Lung (tissue), 12 donors: Measurements from ENCODE around the gene DNMT3L. TPM values are rescaled to one million over a fixed set of nuclear protein-coding genes. Genes with fewer than 3 reads are reported as not detected.
A peak's percentile ranks its signal among the peaks of the same experiment; 100 is the strongest.

Source experiments
- ATAC-seq: fragments of 200-7000 bp; cut with Tn5 transposase; one replicate; pipeline ENCODE4 v1.9.1; 2020; ENCODE audit warnings: moderate number of reproducible peaks; ENCODE audit not compliant: insufficient read depth, low FRiP score
- DNase-seq, 3 donors: peaks; one replicate each; pipeline ENCODE4 v3.0.0-alpha.2; 2013 to 2017
- H3K27ac ChIP-seq, 2 donors: one replicate each; pipeline ENCODE4 v1.5.1; 2013; ENCODE audit warnings: mild to moderate bottlenecking in 2 of 2, moderate library complexity in 2 of 2, control low read depth in 1 of 2, inconsistent platforms in 1 of 2, low read depth in 1 of 2, low read length in 1 of 2
- H3K27me3 ChIP-seq, 3 donors: one replicate each; pipeline ENCODE4 v1.5.1; 2013; ENCODE audit warnings: low read length in 2 of 3; ENCODE audit not compliant: control insufficient read depth in 3 of 3, insufficient read depth in 3 of 3
- H3K36me3 ChIP-seq, 4 donors: one replicate each; pipeline ENCODE4 v1.5.1; 2013; ENCODE audit warnings: low read length in 4 of 4, mild to moderate bottlenecking in 1 of 4, moderate library complexity in 1 of 4; ENCODE audit not compliant: control insufficient read depth in 4 of 4, insufficient read depth in 4 of 4
- H3K4me1 ChIP-seq, 5 donors: one replicate each; pipeline ENCODE4 v1.5.1; 2013; ENCODE audit warnings: low read length in 5 of 5, mild to moderate bottlenecking in 2 of 5, moderate library complexity in 1 of 5; ENCODE audit not compliant: control insufficient read depth in 5 of 5, insufficient read depth in 5 of 5
- H3K4me3 ChIP-seq: one replicate; pipeline ENCODE4 v1.5.1; 2013; ENCODE audit warnings: mild to moderate bottlenecking, control low read depth, moderate library complexity
- H3K9ac ChIP-seq, 2 donors: one replicate each; pipeline ENCODE4 v1.5.1; 2013; ENCODE audit warnings: low read length in 2 of 2, control low read depth in 1 of 2; ENCODE audit not compliant: insufficient read depth in 1 of 2
- H3K9me3 ChIP-seq, 4 donors: one replicate each; pipeline ENCODE4 v1.5.1; 2013; ENCODE audit warnings: low read length in 3 of 4, mild to moderate bottlenecking in 1 of 4, moderate library complexity in 1 of 4; ENCODE audit not compliant: control insufficient read depth in 4 of 4, insufficient read depth in 3 of 4
- CTCF ChIP-seq: IDR thresholded peaks from 2 replicates; pipeline ENCODE4 v1.5.1; 2012; ENCODE audit warnings: mild to moderate bottlenecking; ENCODE audit errors: control extremely low read depth, extremely low read depth
- WGBS, 2 donors: extraction: QIAGEN DNeasy Blood & Tissue Kit; methylation state at CpG; one replicate each; pipeline ENCODE4 v1.1.7; 2013; 5-methylcytosine and 5-hydroxymethylcytosine counted together
- polyA plus RNA-seq, 2 donors: library from polyadenylated mRNA; stranded (reverse); fragments of 200-250 nt; gene quantifications; one replicate each; pipeline ENCODE4 v1.2.1, GENCODE V29; 2013
- total RNA-seq, 2 donors: library from RNA; depleted of rRNA in 1 of 2; stranded (reverse); fragments of >200 nt in 1 of 2; gene quantifications; one replicate each; pipeline ENCODE4 v1.2.1, GENCODE V29; 2014 to 2021
- donor health status: control.
- donor health status: control.
- donor health status: Bipolar disorder and iron deficiency.
- donor health status: healthy.
- donor health status: DM: yes; HTN: yes; CAD: no.

The DNMT3L gene
- total and polyA plus RNA-seq, 4 donors = not detected

- Histone ChIP-seq H3K9ac (peak within 1 kb of the TSS; percentile 17 to 63), H3K4me3 (peak within 1 kb of the TSS; percentile 71), H3K9me3 (no peaks in the 10 kb centered on the region), H3K4me1 (peaks cover 0 to 47% (median 28%) of the 10 kb centered on the region in 5 donors), H3K36me3 (no peaks in the 10 kb centered on the region), H3K27ac (peak within 1 kb of the TSS; percentile 80 to 90), H3K27me3 (no peaks in the 10 kb centered on the region)
- DNase-seq = peak; percentile 64 to 81 (median 73)
- no peak for TF ChIP-seq CTCF
- WGBS, 2 donors = 1% methylated on average over 45 to 94 of the region's 94 CpGs
- peak; percentile 55 for ATAC-seq
These were observed 38.0 kb upstream of the DNMT3L start, which contains the start of gene PFKL for GRCh38 chr21:44299458-44300261. Gene PFKL (plus strand): TSS chr21:44300053. CDS start chr21:44300106, 53 bp downstream.

GRCh38 chr21:44299085-44299457, 37.4 kb upstream of the DNMT3L start:
- ATAC-seq = no peak
- Histone ChIP-seq H3K9me3 (no peaks in the 10 kb centered on the region), H3K27me3 (no peaks in the 10 kb centered on the region), H3K4me3 (no peak overlapping the region), H3K4me1 (peaks cover 0 to 42% (median 28%) of the 10 kb centered on the region in 5 donors), H3K36me3 (no peaks in the 10 kb centered on the region), H3K27ac (peak overlapping the region in 1 of 2 donors; percentile 88), H3K9ac (peak overlapping the region; percentile 17 to 63)
- DNase-seq = peak in 2 of 3 donors; percentile 33 to 37
- no peak for TF ChIP-seq CTCF
- WGBS, 2 donors = 30 to 33% methylated on average over 10 of the region's 10 CpGs

- H3K36me3 ChIP-seq = no peaks in the 10 kb centered on the region
- peaks cover 0 to 36% (median 24%) of the 10 kb centered on the region in 5 donors for H3K4me1 ChIP-seq
- H3K9me3 ChIP-seq = no peaks in the 10 kb centered on the region
- TF ChIP-seq CTCF = no peak
- H3K27ac ChIP-seq = no peak overlapping the region
- H3K9ac ChIP-seq = no peak overlapping the region
- DNase-seq = no peak
- no peaks in the 10 kb centered on the region for H3K27me3 ChIP-seq
- ATAC-seq = no peak
- WGBS, 2 donors = 90 to 91% methylated on average over 2 of the region's 2 CpGs
- H3K4me3 ChIP-seq = no peak overlapping the region
These were observed 36.6 kb upstream of the DNMT3L start for GRCh38 chr21:44298301-44298700.
